NOMO-1 treated with dmso at 0.1 percent for 144 hours (cell line): ENCODE data around the gene TOLLIP.

Experiments used
- DNase-seq: peaks from one replicate; lab custom pipeline; 2025; ENCODE audit not compliant: unreplicated experiment; lab: John Stamatoyannopoulos, UW

TOLLIP gene

DNA sequence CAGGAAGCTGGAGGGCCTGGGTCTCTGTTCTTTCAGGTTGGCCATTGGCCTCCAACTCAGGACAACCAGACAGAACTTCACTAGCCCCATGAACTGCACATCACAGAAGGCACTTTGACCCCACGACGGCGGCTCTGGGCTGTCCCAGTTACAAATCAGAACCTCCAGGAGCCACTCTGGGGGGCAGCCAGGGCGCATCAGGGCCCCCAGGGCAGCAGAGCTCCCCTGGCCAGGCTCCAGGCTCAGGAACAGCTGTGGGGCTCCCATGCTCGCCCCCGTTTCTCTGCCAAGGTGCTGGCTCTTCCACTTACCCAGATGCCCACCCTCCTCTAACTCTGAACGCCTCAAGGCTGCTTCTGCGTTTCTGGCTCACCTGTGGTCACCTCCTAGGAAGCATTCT, 25.5 kb downstream of the TOLLIP start:
- no peak for DNase-seq

DNA sequence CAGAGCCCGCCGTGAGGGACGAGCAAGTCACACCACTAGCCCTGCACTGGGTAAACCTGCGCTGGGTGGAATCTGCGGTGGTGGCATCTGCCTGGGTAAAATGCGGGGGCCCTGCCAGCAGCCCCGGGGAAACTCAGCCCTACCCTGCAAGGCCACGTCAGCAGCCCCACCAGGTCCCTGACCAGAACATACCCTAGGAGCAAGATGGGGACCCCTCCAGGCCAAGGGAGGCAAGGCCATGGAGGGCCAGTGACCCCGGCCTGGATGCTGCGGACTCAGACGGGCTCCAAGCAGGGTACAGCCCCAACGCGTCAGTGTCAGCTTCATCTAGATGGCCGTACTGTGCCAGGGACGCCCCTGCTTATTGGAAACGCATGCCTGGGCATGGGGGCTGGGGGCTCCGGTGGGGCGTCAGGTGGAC, 26.3 kb downstream of the TOLLIP start:
- no peak for DNase-seq

DNA sequence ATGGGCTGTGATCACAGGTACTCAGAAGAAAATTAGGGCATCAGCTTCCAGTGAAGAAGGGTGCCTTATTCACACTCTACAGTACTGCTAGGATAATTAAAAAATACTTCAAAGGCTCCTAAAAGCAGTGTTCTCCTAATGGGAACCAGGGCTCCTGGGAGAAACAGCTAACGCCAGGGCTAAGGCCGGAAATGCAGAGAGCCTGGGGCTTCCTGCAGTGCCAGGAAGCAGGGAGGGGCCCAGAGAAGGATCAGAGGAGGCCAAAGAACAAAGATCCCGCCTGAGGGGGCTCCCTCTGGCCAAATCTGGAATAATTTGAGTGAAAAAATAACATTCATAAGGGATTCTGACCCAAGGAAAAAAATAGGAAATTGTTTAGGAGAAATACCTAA, 27.5 kb downstream of the TOLLIP start:
- DNase-seq: no peak

DNA sequence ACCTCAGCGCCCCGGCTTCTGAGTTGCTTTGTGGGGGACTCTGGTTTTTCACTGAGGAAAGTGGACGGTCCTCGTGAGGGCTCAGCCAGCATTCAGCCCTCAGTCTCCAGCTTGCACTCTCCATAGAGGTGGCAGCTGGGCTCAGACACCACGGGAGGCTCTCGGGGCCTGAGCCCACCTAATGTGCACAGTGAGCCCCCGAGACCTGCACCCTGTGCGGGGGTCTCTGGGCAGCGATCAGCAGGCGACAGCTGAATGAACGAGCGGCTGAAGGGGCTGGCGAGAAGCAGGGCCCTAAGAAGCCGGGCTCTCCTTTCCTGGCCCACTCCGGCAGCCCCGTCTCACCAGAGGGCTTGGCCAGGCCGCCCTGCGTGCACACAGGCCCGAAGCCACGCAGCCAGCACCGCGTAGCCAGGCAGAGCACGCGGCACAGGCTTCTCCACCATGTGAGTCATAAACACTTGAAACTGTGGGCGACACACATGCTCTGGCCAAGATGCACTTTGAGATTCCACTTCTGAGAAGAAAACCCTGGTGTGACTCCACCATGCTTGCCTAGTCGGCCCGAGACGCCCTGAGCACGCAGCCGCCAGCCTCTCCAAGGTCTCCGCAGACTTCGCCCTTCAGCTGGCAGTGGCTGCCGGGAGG, 28.0 kb downstream of the TOLLIP start:
- no peak for DNase-seq

DNA sequence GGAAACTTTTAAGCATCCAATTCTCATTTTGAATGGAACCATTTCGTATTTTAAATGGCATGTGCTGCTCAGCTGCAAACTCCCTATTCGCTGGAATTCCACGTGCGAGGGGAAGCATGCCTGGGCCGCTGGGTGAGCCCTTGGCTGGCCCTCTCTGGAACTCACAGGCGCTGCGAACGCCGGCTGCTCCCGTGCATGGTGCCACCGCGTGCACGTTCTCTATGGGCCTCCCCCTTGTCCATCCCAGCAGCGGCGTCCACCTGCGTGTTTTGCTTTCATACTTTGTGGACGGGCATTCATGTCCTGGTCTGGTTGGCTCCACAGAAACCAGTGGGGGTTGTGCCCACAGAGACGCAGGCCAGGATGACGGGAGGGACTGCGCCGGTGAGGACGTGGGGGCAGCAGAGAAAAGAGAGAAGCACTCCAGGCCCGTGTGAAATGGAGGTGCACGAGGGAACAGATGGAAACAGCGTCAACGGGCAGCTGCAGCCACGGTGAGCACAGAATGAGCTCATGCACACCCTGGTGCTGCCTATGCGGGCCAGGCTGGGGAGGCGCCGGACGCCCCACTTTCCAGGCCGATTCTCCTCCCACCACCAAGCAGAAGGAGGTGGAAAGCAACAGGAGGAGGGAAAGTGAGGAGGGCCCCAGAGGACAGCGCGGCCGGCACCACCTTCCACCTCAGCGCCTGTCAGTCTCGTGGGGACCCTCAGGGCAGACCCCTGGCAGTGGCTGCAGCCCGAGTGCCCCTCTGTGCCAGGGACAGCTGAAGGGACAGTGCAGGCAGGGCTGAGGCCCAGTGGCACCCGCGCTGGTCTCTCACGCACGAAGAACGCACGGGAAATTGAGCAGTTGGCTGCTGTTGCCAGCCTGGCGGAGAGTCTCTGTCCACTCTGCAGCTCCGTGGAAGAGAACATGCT, 29.1 kb downstream of the TOLLIP start:
- no peak for DNase-seq

DNA sequence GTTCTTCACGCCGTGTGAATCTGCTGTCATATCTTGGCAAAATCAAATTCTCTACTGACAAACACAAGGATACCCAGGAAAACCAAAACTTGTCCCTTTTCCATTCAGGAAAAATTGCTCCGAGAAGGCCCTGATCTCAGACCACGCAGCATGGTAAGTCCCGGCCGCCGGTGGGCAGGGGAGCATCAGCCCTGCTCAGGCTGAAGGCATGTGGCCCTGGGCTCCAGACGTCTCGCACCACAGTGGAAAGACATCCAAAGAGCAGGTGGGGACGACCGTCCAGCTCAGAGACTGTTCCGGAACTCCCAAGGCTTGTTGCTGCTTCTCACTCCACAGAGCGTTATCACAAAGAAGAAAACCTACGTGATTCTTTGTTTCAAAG, 29.8 kb downstream of the TOLLIP start:
- DNase-seq: no peak

DNA sequence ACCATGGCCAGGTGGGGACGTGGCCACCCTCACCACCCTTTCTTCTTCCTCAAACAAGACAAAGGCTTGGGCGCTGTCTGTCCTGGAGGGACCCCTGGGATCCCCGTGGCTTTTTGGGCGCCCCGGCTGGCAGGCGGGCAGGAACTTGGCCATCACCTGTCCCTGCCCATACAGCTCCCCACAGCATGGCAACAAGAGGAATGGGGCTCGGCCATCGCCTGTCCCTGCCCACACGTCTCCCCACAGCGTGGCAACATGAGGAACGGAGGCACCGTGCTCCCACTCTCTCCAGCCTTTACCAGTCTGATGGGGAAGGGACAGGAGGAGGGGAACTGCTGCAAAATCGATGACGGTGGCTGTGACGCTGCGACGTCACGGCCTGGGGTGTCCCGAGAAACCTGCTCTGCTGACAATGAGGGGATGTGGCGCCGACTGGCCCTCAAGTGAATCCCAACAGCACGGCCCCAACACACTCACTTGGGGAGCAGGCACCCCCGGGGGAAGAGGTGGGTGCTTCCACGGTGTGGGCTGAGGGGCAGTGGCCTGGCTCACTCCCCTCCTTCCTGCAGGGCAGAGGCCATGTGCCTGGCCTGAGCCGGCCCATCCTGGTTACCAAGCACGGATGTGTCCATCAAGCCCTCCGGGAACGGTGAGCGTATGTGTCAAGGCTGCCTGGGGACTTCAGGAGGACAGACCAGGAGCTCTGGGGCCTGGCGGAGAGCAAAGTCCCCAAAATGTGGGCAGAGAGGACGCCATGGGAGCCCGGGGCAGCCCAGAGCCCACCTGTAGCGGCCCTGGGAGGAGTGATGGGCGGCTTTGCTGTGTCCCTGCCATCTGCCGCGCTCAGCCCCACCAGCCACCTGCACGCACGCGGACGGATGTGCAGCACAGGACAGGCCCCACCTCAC, 30.4 kb downstream of the TOLLIP start:
- DNase-seq: no peak

DNA sequence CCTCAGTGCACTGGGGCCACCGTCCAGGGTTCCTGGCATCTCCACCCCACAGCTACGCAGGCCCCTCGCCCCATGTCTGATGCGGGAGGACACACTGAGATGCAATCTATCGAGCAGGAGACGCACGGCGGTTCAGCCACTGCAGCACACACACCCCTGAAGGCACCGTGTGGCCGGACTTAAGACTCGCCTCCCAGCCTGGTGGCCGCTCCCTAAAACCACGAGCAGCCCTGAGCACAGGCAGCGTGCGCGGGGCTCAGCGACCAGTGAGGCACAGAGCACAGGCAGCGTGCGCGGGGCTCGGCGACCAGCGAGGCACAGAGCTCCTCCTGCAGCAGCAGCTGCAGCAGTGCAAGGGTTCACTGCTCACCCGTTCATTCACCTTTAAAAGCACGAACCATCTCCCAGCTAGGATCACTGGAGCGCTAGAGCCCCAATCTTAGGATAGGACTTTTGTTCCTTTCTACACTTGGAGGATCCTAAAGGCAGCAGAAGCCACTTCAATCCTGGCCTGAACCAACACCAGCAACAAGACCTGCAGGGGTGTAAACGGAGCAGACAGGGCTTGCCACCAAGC, 31.4 kb downstream of the TOLLIP start:
- no peak for DNase-seq

DNA sequence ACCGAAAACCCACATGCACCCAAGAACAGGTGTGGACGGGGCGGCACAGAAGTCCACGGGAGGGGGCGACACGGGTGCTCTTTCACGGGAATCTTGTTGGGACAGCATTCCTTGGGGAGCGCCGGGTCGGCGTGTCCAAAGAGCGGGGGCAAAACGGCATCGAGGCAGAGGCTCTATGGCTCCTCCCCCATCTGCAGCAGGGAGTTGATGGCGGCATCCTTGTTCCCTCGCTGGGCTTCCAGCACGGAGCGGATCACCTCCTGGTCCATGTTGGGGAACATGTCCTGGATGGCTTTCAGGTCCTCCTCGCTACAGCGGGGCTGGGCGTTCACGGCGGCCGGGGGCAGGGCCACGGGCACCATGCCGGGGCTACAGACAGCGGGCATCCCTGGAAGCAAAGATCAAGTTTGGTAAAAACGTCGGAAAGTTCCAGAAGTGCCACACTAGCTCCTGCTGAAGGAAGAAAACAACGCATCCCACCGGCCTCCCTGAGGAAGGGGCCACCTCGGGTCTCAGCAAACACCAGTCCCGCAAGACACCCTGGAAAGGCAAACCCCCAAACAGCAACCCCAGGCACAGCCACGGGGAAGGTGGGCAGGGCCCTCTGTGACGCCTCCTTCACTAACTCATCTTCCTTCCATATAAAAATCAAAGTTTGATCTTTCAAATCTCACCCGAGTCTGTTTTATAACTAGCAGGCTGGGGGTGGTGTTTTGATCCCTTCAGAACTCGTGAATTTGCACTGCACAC, 32.4 kb downstream of the TOLLIP start:
- DNase-seq: no peak

DNA sequence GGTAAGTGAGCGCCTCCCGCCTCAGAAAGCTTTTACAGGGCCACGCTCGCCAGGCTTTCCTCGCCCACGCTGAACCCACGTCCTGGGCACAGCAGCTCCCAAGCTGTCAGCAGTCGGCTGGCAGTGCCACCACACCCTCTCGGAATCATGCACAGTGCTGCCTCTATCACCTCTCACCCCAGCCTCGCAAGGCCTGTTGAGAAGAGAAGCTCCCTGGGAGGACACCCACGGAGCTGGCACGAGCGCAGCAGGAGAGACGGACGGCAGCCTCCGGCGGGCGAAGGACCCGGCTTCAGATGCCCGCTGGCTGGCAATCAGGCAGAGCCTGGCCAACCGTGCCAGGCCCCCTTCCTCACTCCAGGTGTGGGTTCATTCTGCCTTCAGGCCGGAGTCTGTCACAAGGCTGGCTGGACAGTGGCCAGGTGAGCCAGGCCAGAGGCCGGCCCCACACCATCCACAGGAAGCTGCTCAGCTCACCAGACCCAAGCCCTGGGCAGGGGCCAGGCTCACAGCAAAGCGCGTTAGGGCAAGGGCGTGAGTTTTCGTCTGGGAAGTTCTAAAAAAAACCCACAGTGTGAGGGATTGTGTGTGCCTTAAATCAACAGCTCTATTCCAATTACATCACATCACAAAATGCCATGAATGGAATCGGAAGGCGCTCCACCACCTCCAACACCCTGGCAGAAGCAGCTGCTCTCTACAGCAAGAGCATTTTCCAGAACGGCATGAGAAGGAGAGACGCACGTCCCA, 33.2 kb downstream of the TOLLIP start:
- no peak for DNase-seq

DNA sequence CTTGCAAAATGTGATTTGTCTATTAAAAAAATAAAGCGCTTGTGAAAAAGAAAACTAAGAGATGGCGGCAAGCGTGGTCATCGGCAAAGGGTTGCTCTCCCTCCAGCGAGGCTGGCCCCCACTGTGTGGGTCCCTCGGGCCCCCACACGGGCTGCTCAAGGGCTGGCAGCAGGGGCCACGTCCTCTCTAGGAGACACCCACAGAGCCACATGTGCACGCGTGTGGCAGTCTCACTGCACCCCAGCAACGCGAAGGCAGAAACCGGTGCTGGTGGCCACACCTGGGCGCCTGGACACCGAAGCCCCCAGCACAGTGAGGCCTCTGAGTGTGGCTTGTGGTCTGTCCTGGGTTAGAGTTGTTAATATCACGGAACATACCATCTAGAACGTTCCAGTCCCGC, 34.4 kb downstream of the TOLLIP start:
- no peak for DNase-seq

DNA sequence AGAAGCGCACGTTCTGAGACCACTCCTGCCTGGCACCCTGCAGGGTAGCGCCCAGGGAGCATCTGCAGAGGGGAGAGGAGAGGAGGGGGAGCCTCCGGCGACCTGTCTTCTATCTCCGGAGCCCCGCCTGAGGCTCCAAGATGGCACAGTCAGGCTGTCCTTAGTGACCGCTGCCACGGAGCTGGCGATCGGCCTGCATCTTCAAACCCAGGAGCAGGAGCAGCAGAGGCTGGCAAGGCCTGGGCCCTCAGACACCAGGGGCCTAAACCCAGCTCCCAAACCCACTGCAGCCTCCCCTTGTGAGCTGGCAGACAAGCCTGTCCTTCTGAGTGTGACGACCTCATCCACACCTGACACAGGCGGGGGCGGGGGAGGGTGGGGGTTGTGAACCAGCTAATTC, 34.9 kb downstream of the TOLLIP start:
- DNase-seq: no peak

DNA sequence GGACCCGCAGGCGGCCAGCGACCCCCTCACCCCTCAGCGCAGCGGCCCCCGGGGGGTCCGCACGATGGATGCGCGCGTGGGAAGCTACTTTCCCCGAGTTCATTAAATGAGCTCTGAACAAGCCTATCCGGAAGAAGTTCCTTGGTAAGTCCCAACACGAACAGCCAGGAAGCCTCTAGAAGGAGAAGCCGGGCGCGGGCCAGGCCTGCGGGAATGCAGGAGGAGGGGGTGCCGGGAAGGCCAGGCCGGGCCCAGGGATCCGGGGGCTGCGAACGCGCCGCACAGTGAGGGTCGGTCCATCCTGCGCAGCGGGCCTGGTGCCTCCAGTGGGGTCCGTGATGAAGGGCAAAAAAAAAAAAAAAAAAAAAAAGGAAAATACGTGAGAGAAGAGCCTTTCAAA, 36.9 kb downstream of the TOLLIP start:
- no peak for DNase-seq

DNA sequence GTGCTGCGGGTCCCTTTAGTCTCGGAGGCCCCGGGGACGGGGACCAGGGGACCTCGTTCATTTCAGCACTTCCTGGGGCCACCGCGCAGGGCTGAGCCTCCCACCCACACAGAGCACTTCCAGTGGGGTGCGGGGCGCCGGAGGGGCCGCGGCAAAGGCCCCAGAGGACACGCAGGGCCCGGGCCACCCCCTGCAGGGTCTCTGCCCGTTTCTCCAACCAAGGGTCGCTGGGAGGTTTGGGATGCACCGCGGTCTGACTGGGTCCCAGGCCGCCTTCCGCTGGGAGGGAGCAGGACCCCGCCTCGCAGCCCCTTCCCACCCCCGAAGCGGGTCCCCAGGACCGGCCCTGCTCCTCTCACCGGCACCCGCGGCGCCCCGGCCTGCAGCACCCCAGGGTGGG, 37.5 kb downstream of the TOLLIP start:
- no peak for DNase-seq

DNA sequence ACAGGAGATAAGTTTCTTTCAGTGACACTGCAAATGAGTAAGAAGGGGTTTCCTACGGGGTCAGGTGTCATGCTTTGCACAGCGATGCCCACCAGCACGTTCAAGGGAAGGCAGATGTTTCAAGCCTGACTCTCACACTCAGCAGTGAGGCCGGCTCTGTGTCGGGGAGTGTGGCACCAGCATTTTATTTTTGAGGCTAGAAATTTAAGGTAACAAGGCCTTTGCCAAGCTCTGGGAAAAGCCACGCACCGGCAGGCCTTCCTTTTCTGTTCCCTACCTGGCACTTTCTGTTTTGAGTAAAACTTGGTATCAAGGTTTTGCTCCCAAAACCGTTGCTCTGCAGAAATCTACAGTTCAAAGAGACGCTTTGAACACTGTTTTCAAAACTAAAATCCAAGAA, 38.0 kb downstream of the TOLLIP start:
- DNase-seq: no peak

DNA sequence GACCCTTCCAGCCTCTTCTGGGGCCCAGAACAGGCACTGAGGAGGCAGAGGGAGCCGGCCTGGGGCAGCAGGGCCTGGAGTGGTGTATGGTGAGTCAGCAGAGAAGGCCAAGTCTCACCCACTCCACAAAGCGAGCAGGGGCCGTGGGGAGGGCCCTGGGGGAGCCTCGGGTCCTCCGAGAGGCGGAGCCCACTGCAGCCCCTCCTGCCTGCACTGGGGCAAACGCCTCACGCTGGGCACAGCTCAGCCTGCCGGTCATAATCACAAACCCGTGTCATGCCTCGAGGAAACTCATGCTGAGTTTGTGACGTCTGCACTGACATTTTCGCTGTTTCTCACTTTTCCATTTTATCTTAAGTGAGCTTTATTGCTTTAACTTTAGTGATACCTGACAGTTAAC, 38.4 kb downstream of the TOLLIP start:
- no peak for DNase-seq

DNA sequence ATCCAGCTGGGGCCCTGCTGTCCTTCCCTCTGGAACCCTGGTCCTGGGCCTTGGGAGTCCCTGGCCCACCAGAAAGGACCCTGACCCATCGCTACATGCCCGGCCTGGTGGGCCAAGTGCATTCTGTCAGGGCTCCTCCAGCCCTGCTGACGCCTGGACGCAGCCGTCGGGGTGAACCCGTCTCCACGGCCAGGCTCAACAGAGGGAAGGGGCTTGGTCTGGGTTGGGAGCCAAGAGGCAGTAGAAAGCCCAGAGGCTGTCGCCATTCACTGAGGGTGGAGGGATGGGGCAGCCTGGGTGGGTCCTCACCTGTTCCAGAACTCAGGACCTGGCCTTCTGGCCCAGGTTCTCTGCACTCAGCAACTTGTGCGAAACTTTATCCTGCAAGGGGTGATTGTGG, 39.0 kb downstream of the TOLLIP start:
- no peak for DNase-seq

DNA sequence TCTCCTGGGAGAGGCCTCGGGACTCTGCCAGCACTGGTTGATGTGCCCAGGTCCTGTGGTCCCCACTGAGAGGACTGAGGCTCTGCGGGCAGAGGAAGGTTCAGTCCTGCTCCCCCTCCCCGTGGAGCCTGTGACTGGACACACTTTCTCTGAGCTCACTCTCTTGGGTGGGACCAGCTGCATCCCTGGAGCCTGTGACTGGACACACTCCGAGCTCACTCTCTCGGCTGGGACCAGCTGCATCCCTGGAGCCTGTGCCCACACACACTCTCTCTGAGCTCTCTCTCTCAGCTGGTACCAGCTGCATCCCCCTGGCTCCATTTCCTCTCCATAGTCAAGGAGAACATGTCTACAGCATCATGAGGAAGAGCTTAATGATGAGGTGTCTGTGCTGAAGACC, 39.5 kb downstream of the TOLLIP start:
- no peak for DNase-seq

DNA sequence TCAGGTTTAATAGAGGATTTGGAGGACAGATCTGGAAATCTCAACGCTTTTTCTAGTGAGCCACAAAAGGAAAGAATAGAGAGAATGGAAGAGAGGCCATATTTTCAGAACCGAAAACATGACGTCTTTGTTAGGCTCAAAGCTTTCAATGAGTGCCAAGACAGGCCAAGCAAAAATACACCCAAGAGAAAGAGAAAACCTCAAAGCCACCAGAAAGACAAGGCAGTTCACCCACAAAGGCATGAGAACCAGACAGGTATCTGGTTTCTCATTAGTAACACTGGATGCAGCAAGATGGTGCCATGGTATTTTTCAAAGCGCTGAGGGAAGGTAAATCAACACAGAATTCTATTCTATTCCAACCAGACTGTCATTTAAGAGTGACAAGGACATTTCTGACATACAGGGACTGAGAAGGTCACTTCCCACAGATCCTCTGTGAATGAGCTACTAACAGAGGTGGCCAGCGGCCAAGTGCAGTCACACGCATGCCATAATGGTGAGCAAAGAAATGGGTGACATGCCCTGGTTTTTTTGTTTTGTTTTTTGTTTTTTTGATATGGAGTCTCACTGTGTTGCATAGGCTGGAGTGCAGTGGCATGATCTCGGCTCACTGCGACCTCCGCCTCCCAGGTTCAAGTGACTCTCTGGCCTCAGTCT, 41.9 kb downstream of the TOLLIP start:
- DNase-seq: no peak
